Muscle of leg (tissue), 11 donors: Measurements from ENCODE around the gene MYO3B. TPM values are rescaled to one million over a fixed set of nuclear protein-coding genes. Genes with fewer than 3 reads are reported as not detected.
A peak's percentile ranks its signal among the peaks of the same experiment; 100 is the strongest.

Source experiments
- DNase-seq: peaks from one replicate; pipeline ENCODE4 v3.0.0; 2013
- H3K27ac ChIP-seq: one replicate; pipeline ENCODE4 v1.5.1; 2013; ENCODE audit warnings: mild to moderate bottlenecking, low read length, control low read depth
- H3K27me3 ChIP-seq: one replicate; pipeline ENCODE4 v1.6.1; 2013; ENCODE audit warnings: low read length; ENCODE audit not compliant: control insufficient read depth, insufficient read depth
- H3K36me3 ChIP-seq: one replicate; pipeline ENCODE4 v1.6.1; 2013; ENCODE audit warnings: low read length; ENCODE audit not compliant: control insufficient read depth, insufficient read depth
- H3K4me1 ChIP-seq: one replicate; pipeline ENCODE4 v1.6.1; 2013; ENCODE audit warnings: low read length; ENCODE audit not compliant: control insufficient read depth, insufficient read depth
- H3K4me3 ChIP-seq: one replicate; pipeline ENCODE4 v1.5.1; 2013; ENCODE audit warnings: low read length, control low read depth
- H3K9me3 ChIP-seq: replicated peaks from 2 replicates; pipeline ENCODE4 v1.6.1; 2013; ENCODE audit warnings: low read depth, low read length; ENCODE audit not compliant: control insufficient read depth
- WGBS: methylation state at CpG from one replicate; pipeline ENCODE4 v1.1.5; 2013; ENCODE audit warnings: missing lambda C conversion rate; ENCODE audit not compliant: insufficient coverage; 5-methylcytosine and 5-hydroxymethylcytosine counted together
- polyA plus RNA-seq, 8 donors: library from polyadenylated mRNA; unstranded; fragments of 120-200 nt; gene quantifications; one replicate each; pipeline versions ENCODE4 v1.2.1 to v1.2.3, GENCODE V29; 2013; ENCODE audit warnings: inconsistent platforms in 1 of 8, low replicate concordance in 1 of 8; ENCODE audit not compliant: insufficient read length in 8 of 8, insufficient read depth in 1 of 8
- total RNA-seq: library from RNA; stranded (reverse); fragments of 120-200 nt; gene quantifications from one replicate; pipeline ENCODE4 v1.2.4, GENCODE V29; 2013

The MYO3B gene
- total and polyA plus RNA-seq, 9 donors = 0.12 to 0.79 (median 0.18) TPM

DNA sequence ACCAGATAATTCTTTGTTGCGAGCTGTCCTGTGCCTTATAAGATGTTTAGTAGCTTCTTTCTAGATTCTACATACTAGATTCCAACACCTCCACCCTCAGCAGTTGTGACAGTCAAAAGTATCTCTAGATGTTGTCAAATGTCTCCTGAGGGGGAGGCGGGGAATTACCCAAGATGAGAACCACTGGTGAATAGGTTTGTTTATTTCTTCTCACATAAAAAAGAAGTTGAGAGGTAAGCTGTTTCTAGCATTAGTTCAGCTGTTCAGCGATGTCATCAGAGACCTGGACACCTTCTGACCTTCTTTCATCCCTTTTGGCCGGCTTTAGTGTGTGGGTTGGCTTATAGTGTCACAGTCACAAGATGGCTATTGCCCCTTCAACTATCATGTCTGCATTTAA, 299.7 kb downstream of the MYO3B start:
- Histone ChIP-seq H3K27ac (no peak overlapping the region), H3K27me3 (no peaks in the 10 kb centered on the region), H3K4me3 (no peak overlapping the region), H3K4me1 (no peaks in the 10 kb centered on the region), H3K9me3 (no peaks in the 10 kb centered on the region), H3K36me3 (no peaks in the 10 kb centered on the region)
- WGBS = no CpG with 5 or more reads among the region's 4 CpGs
- no peak for DNase-seq

- Histone ChIP-seq H3K27ac (no peak overlapping the region), H3K27me3 (no peaks in the 10 kb centered on the region), H3K9me3 (no peaks in the 10 kb centered on the region), H3K4me3 (no peak overlapping the region), H3K36me3 (no peaks in the 10 kb centered on the region), H3K4me1 (no peaks in the 10 kb centered on the region)
- 60% methylated on average over 1 of the region's 4 CpGs for WGBS
- no peak for DNase-seq
Observed at GRCh38 chr2:170481201-170481600, 303.3 kb downstream of the MYO3B start.

DNA sequence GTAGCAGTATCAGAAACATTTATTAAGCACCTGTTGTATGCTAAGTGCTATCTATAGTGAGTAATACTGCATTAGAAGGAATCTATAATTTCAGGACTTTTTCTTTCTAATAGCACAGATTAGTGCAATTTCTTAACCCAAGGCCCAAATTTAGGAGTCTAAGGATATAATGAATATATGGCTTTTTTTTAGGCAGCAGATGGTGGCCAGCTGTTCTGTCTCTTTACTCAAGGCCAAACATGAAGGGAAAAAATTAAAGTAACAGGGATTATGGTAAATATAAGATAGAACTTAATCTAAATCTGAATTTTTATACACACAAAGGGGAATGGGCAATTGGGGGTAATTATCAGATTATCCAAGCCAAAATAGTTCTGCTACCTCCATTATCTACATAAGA, 306.6 kb downstream of the MYO3B start:
- Histone ChIP-seq H3K27me3 (no peaks in the 10 kb centered on the region), H3K27ac (no peak overlapping the region), H3K9me3 (no peaks in the 10 kb centered on the region), H3K4me1 (no peaks in the 10 kb centered on the region), H3K36me3 (no peaks in the 10 kb centered on the region), H3K4me3 (no peak overlapping the region)
- DNase-seq = no peak

- DNase-seq = peak; percentile 60
- H3K27ac ChIP-seq = no peak overlapping the region
- no peaks in the 10 kb centered on the region for H3K9me3 ChIP-seq
- H3K27me3 ChIP-seq = no peaks in the 10 kb centered on the region
- WGBS = no CpG with 5 or more reads among the region's 3 CpGs
- no peaks in the 10 kb centered on the region for H3K4me1 ChIP-seq
- no peak overlapping the region for H3K4me3 ChIP-seq
- H3K36me3 ChIP-seq = no peaks in the 10 kb centered on the region
Observed at GRCh38 chr2:170485254-170486026, 307.5 kb downstream of the MYO3B start.

DNA sequence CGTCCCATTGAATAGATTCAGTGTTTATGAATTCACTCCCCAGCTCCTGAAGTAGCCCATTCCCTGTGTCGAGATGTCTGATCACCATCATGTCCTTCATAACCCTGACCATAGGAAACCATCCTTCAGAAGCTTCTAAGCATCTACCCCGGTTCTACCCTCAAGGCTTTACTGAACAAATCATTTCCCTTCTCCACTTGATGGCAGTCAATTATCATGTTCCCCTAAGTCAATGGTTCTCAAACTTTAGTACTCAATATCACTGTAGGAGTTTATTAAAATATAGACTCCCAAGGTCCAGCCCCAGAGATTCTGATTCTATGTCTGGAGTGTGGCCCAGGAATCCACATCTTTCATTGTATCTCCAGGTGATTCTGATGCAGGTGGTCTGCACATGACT, 308.8 kb downstream of the MYO3B start:
- WGBS = 90% methylated on average over 2 of the region's 3 CpGs

DNA sequence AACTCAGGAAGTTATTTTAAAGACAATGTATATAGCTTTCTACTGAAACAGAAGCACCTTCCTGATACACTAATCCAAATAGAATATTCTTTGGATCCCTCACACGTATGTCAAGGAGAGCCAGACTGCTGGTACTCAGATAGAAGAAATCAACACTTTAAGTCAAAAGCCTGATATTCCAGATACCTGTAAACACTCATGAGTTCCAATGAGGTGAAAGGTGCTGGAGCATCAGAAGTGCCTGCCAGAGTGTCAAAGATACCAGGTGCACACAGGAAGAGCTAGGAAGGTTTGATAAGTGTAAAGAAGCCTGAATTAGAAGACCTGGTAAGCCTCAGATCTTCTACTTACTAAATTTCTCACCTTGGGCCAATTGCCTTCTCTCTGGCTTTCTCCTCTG, 310.9 kb downstream of the MYO3B start:
- WGBS = no CpG with 5 or more reads among the region's 1 CpG
- Histone ChIP-seq H3K36me3 (no peaks in the 10 kb centered on the region), H3K4me1 (peaks cover 3% of the 10 kb centered on the region), H3K9me3 (no peaks in the 10 kb centered on the region), H3K27me3 (no peaks in the 10 kb centered on the region), H3K27ac (no peak overlapping the region), H3K4me3 (no peak overlapping the region)
- no peak for DNase-seq

More for the DNA sequence above, 308.8 kb downstream of the MYO3B start:
- Histone ChIP-seq H3K36me3 (no peaks in the 10 kb centered on the region), H3K27me3 (no peaks in the 10 kb centered on the region), H3K27ac (no peak overlapping the region), H3K4me3 (no peak overlapping the region), H3K4me1 (no peaks in the 10 kb centered on the region), H3K9me3 (no peaks in the 10 kb centered on the region)
- DNase-seq = no peak

GRCh38 chr2:170492010-170492409, 314.1 kb downstream of the MYO3B start:
- DNase-seq = peak; percentile 56
- Histone ChIP-seq H3K27ac (no peak overlapping the region), H3K4me1 (peaks cover 3% of the 10 kb centered on the region), H3K36me3 (no peaks in the 10 kb centered on the region), H3K9me3 (no peaks in the 10 kb centered on the region), H3K4me3 (no peak overlapping the region), H3K27me3 (no peaks in the 10 kb centered on the region)
- WGBS = 100% methylated on average over 1 of the region's 3 CpGs

GRCh38 chr2:170493426-170494097, 315.6 kb downstream of the MYO3B start:
- Histone ChIP-seq H3K36me3 (no peaks in the 10 kb centered on the region), H3K4me1 (peaks cover 3% of the 10 kb centered on the region), H3K27me3 (no peaks in the 10 kb centered on the region), H3K9me3 (no peaks in the 10 kb centered on the region), H3K4me3 (no peak overlapping the region), H3K27ac (no peak overlapping the region)
- no peak for DNase-seq
- WGBS = 57% methylated on average over 1 of the region's 5 CpGs

- Histone ChIP-seq H3K36me3 (no peaks in the 10 kb centered on the region), H3K27ac (no peak overlapping the region), H3K4me1 (peaks cover 9% of the 10 kb centered on the region), H3K9me3 (no peaks in the 10 kb centered on the region), H3K27me3 (no peaks in the 10 kb centered on the region), H3K4me3 (no peak overlapping the region)
- WGBS = no CpG with 5 or more reads among the region's 1 CpG
- no peak for DNase-seq
Observed at GRCh38 chr2:170495896-170496295, 317.9 kb downstream of the MYO3B start.

DNA sequence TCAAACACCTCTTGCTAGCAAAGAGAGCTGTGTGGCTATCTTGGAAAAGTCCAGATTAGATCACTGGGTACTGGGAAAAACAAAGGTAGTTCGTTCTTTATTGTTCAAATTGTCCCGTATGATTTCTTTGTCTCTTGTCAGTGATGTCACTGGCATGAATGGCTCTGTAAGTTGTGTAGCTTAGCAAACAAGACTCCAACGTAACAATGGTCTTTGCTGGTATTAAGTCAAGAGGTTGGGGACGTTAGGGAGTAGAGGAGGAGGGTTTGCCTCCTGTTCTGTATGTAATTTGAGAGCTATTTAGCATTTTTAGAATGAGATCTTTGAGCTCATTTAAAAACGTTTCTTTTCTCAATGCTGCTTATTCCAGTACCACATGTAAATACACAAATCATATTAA, 320.7 kb downstream of the MYO3B start:
- H3K4me3 ChIP-seq = no peak overlapping the region
- H3K9me3 ChIP-seq = no peaks in the 10 kb centered on the region
- H3K27ac ChIP-seq = no peak overlapping the region
- no peaks in the 10 kb centered on the region for H3K36me3 ChIP-seq
- H3K27me3 ChIP-seq = no peaks in the 10 kb centered on the region
- 50% methylated on average over 1 of the region's 5 CpGs for WGBS
- peaks cover 27% of the 10 kb centered on the region for H3K4me1 ChIP-seq
- DNase-seq = no peak
